HG03045 (cell line): ENCODE results near the gene KNL1.

Experiments used
- ATAC-seq: cut with Tn5 transposase; IDR thresholded peaks from one replicate; pipeline ENCODE4 v1.9.1; 2021; ENCODE audit warnings: mild to moderate bottlenecking, moderate library complexity; ENCODE audit not compliant: unreplicated experiment

KNL1 gene

GRCh38 chr15:40582726-40583246 is 11.3 kb upstream of the KNL1 start:
- no peak for ATAC-seq

DNA sequence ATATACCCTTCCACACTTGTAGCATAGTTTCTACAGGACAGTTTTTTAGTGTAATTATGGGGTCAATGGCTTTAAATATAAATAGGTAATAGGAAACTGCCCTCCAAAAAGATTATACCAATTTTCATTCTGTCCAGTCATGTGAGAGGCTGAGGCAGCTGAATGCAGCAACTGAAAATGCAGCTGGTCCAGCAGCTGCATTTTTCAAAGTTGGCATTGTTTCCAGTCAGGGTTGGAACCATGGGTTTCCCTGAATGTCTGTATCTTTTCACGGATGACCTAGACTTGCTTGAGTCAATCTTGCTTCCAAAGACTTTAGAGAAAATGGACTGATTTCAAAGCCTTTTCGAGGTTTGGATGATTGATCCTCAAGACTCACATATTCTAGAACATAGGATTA is 9.9 kb upstream of the KNL1 start:
- ATAC-seq: no peak

DNA sequence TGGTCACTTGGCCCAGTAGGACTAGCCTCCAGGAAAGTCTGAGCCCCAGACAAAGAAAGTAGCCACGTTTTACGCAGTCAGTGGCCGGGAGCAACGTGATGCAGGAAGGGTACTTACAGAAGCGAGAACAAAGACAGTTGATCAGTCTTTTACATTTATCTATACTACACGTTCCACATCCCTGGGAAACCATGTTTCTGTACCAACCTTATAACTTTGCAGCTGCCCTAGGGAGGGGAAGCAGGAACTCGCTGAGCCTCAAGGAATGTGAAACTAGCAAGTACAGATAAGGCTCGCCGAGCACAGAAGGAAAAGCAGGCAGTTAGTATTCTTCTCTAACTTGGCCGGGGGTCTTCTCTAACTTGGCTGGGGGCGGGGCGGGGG is 3.4 kb upstream of the KNL1 start:
- no peak for ATAC-seq

GRCh38 chr15:40591389-40591788 is 2.7 kb upstream of the KNL1 start:
- ATAC-seq: no peak

- no peak for ATAC-seq
Measured at GRCh38 chr15:40593165-40593564, 884 bp upstream of the KNL1 start.

DNA sequence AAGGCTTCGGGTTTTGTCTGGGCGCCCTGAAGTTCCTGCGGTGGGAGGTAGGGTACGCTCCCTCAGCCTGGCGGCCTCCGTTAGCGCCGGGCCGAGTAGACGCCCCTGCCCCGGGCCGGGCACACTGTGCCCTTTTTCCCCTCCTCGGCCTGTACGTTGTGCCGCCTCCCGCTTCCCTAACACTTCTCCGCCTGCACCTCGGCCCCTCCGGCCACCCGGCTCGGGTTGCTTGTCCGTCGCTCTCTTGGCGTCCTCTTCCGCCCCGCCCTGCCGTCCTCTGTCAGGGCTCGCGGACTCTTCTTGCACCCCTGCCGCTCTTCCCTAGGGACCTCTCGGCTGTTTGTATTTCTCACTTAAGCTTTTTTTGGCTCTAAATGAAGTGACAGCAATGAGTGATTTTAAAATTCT is 384 bp downstream of the KNL1 start:
- ATAC-seq: peak; percentile 40

DNA sequence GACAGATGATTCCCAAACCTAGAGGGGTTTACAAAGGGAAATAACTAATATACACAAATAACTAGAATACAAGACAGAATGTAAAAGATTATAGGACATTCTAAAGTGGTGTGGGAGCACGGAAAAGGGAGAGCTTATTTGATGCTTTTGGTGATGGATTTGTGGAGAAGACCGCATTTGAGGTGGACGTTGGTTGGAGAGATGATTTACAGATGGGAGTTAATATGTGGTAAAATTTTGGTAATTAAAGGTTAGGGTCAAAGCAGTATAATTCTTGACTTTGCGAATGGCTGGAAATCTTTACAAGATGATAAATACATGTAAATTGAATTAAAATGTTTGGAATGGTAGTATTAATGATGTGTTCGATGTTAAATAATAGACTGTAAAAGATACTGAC is 1.2 kb downstream of the KNL1 start:
- no peak for ATAC-seq

- ATAC-seq: no peak
Measured at GRCh38 chr15:40595773-40596172, 1.7 kb downstream of the KNL1 start.

GRCh38 chr15:40597024-40597423 is 3.0 kb downstream of the KNL1 start:
- ATAC-seq: no peak

DNA sequence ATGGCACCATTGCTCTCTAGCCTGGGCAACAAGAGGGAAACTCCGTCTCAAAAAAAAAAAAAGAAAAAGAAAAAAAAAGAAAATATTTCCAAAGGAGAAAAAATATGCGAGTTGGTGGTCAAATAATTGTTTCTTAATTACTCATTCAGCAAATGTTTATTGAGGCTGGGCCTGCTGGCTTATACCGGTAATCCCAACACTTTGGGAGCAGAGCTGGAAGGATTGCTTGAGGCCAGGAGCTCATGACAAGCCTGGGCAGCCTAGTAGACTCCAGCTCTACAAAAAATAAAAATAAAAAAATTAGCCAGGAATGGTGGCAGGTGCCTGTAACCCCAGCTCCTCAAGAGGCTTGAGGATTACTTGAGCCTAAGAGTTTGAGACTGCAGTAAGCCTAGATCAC is 4.1 kb downstream of the KNL1 start:
- no peak for ATAC-seq

GRCh38 chr15:40598672-40599071 is 4.6 kb downstream of the KNL1 start:
- ATAC-seq: no peak

- no peak for ATAC-seq
Measured at GRCh38 chr15:40600956-40601355, 6.9 kb downstream of the KNL1 start.

DNA sequence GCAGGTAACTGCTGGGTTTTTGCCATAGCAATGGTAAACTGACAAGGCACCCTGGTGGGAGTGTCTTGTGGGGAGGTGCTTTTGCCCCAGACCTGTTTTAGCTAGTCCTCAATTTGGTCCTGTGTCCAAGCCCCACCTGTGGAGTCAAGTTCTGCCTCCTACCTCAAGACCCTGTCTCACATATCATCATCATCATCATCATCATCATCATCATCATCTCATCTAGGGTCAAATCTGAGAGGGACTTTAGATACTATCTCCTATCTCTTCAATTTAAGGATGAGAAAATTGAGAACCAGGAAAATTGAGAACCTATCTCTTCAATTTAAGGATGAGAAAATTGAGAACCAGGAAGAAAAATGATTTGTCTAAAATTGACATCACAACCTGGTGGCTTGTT is 9.9 kb downstream of the KNL1 start:
- ATAC-seq: no peak

DNA sequence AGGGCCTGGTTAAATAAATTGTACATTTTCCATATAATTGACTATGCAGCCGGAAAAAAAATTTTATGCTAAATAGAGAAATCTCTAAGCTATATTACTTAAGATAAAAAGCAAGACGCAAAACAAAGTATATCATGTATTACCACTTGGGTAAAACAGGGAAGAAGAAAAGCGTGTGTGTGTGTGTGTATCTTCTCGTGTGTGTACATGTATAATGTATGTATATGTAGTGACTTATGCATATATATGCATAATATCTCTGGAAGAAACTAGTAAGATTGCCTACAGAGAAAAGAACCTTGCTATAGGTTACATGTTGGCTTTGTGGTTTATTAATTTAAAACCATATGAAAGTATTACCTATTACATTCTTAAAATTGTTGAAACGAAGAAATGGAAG is 19.0 kb downstream of the KNL1 start:
- no peak for ATAC-seq

GRCh38 chr15:40618023-40618422 is 24.0 kb downstream of the KNL1 start:
- no peak for ATAC-seq

DNA sequence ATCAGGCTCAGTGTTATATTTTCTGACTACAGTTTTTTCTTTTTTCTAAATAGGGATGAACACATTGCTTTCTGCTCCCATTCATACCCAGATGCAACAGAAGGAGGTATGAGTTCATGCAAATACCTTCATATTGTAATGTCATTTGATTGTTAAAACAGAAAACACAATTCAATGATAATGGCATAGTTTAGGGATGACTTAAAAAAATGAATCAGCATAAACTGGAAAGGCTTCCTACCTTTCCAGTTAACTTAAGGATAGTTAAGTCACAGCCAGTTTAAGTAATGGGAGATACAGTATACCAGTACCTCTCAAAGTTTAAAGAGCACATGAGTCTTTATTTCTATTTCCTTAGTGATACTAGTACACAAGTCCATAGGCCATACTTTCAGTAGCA is 24.9 kb downstream of the KNL1 start:
- no peak for ATAC-seq

GRCh38 chr15:40623361-40623760 is 29.3 kb downstream of the KNL1 start:
- no peak for ATAC-seq

DNA sequence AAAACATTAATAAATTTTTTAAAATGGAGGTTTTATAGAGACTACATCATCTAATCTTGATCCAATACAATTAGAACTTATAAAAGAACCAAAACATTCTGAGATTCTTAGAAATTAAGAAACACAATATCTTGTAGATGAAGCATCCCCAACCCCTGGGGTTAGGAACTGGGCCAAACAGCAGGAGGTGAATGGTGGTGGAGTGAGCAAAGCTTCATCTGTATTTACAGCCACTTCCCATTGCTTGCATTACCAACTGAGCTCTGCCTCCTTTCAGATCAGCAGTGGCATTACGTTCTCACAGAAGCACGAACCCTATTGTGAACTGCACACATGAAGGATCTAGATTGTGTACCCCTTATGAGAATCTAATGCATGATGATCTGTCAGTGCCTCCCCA is 36.3 kb downstream of the KNL1 start:
- ATAC-seq: no peak

GRCh38 chr15:40633178-40633577 is 39.1 kb downstream of the KNL1 start:
- no peak for ATAC-seq

GRCh38 chr15:40637221-40637745 is 43.2 kb downstream of the KNL1 start:
- ATAC-seq: no peak

GRCh38 chr15:40639677-40640076 is 45.6 kb downstream of the KNL1 start:
- no peak for ATAC-seq

- no peak for ATAC-seq
Measured at GRCh38 chr15:40647523-40647922, 53.5 kb downstream of the KNL1 start.

DNA sequence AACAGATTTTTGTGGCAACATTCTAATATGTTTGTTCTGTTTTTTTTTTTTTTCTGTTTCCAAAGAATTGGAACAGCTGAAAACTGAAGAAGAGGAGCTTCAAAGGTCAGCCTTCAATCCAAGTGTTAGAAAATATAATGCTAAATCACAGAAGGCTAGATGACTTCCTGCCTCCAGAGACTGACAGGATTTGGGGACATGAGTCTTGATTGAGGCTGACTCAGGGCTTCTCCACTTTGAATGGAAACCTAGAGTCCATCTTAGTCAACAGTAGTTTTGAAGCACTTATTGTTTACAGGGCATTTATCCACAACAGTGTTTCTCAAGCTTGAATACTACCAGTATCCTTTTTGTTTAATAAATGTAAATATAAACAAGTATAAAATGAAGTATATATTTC is 56.4 kb downstream of the KNL1 start:
- no peak for ATAC-seq

DNA sequence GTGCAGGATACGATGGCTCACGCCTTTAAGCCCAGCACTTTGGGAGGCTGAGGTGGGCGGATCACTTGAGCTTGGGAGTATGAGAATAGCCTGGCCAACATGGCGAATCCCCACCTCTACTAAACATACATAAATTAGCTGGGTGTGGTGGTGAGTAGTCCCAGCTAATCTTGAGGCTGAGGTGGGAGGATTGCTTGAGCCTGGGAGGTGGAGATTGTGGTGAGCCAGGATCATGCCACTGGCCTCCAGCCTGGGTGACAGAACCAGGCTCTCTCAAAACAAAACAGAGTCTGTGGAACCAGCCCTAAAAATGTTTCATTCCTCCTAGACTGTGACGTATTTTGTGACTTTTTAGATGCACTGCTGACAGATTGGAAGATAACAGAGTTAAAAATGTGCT is 66.6 kb downstream of the KNL1 start:
- ATAC-seq: no peak
